Measurements from ENCODE around the gene TLE2. TPM values are rescaled to one million over a fixed set of nuclear protein-coding genes. Genes with fewer than 3 reads are reported as not detected.

The TLE2 gene
- total RNA-seq, 1 donor: 4.4 TPM

- Histone ChIP-seq H3K4me1 (ENCODE audit: insufficient read depth, low read length) (peaks cover 14% of the 10 kb centered on the region), H3K27me3 (ENCODE audit: insufficient read depth, low read length) (peaks cover 8% of the 10 kb centered on the region), H3K9me3 (ENCODE audit: low read depth, low read length) (no peaks in the 10 kb centered on the region), H3K4me3 (ENCODE audit: low read length) (peak overlapping the region; percentile 49)
These were observed 5.8 kb upstream of the TLE2 start for GRCh38 chr19:3034656-3035541.

- H3K4me1 ChIP-seq (ENCODE audit: insufficient read depth, low read length): peaks cover 14% of the 10 kb centered on the region
- H3K27me3 ChIP-seq (ENCODE audit: insufficient read depth, low read length): peaks cover 13% of the 10 kb centered on the region
- no peak overlapping the region for H3K4me3 ChIP-seq (ENCODE audit: low read length)
- no peaks in the 10 kb centered on the region for H3K9me3 ChIP-seq (ENCODE audit: low read depth, low read length)
These were observed 5.3 kb upstream of the TLE2 start for GRCh38 chr19:3034406-3034655.

GRCh38 chr19:3033595-3034405 is 4.7 kb upstream of the TLE2 start:
- no peaks in the 10 kb centered on the region for H3K9me3 ChIP-seq (ENCODE audit: low read depth, low read length)
- H3K4me3 ChIP-seq (ENCODE audit: low read length): no peak overlapping the region
- peaks cover 14% of the 10 kb centered on the region for H3K4me1 ChIP-seq (ENCODE audit: insufficient read depth, low read length)
- peaks cover 13% of the 10 kb centered on the region for H3K27me3 ChIP-seq (ENCODE audit: insufficient read depth, low read length)

GRCh38 chr19:3031607-3031867 is 2.5 kb upstream of the TLE2 start:
- no peak overlapping the region for H3K4me3 ChIP-seq (ENCODE audit: low read length)
- no peaks in the 10 kb centered on the region for H3K9me3 ChIP-seq (ENCODE audit: low read depth, low read length)
- peaks cover 18% of the 10 kb centered on the region for H3K4me1 ChIP-seq (ENCODE audit: insufficient read depth, low read length)
- H3K27me3 ChIP-seq (ENCODE audit: insufficient read depth, low read length): peaks cover 29% of the 10 kb centered on the region

- Histone ChIP-seq H3K4me1 (ENCODE audit: insufficient read depth, low read length) (peaks cover 8% of the 10 kb centered on the region), H3K27me3 (ENCODE audit: insufficient read depth, low read length) (peaks cover 42% of the 10 kb centered on the region), H3K9me3 (ENCODE audit: low read depth, low read length) (no peaks in the 10 kb centered on the region), H3K4me3 (ENCODE audit: low read length) (peak overlapping the region; percentile 24)
These were observed 595 bp downstream of the TLE2 start for GRCh38 chr19:3028305-3029064.

GRCh38 chr19:3027981-3028304 is 1.1 kb downstream of the TLE2 start:
- Histone ChIP-seq H3K9me3 (ENCODE audit: low read depth, low read length) (no peaks in the 10 kb centered on the region), H3K4me1 (ENCODE audit: insufficient read depth, low read length) (peaks cover 8% of the 10 kb centered on the region), H3K4me3 (ENCODE audit: low read length) (no peak overlapping the region), H3K27me3 (ENCODE audit: insufficient read depth, low read length) (peaks cover 42% of the 10 kb centered on the region)

GRCh38 chr19:3027292-3027691 is 1.8 kb downstream of the TLE2 start:
- Histone ChIP-seq H3K4me1 (ENCODE audit: insufficient read depth, low read length) (peaks cover 8% of the 10 kb centered on the region), H3K4me3 (ENCODE audit: low read length) (no peak overlapping the region), H3K27me3 (ENCODE audit: insufficient read depth, low read length) (peaks cover 42% of the 10 kb centered on the region), H3K9me3 (ENCODE audit: low read depth, low read length) (no peaks in the 10 kb centered on the region)

- Histone ChIP-seq H3K9me3 (ENCODE audit: low read depth, low read length) (no peaks in the 10 kb centered on the region), H3K27me3 (ENCODE audit: insufficient read depth, low read length) (peaks cover 42% of the 10 kb centered on the region), H3K4me1 (ENCODE audit: insufficient read depth, low read length) (peaks cover 8% of the 10 kb centered on the region), H3K4me3 (ENCODE audit: low read length) (no peak overlapping the region)
These were observed 2.3 kb downstream of the TLE2 start for GRCh38 chr19:3026768-3027167.

GRCh38 chr19:3025549-3025886 is 3.6 kb downstream of the TLE2 start:
- peaks cover 39% of the 10 kb centered on the region for H3K27me3 ChIP-seq (ENCODE audit: insufficient read depth, low read length)
- H3K4me1 ChIP-seq (ENCODE audit: insufficient read depth, low read length): peaks cover 8% of the 10 kb centered on the region
- H3K4me3 ChIP-seq (ENCODE audit: low read length): no peak overlapping the region
- no peaks in the 10 kb centered on the region for H3K9me3 ChIP-seq (ENCODE audit: low read depth, low read length)

GRCh38 chr19:3024870-3025548 is 4.1 kb downstream of the TLE2 start:
- peaks cover 34% of the 10 kb centered on the region for H3K27me3 ChIP-seq (ENCODE audit: insufficient read depth, low read length)
- no peaks in the 10 kb centered on the region for H3K9me3 ChIP-seq (ENCODE audit: low read depth, low read length)
- H3K4me1 ChIP-seq (ENCODE audit: insufficient read depth, low read length): peaks cover 8% of the 10 kb centered on the region
- H3K4me3 ChIP-seq (ENCODE audit: low read length): no peak overlapping the region

GRCh38 chr19:3024509-3024869 is 4.6 kb downstream of the TLE2 start:
- Histone ChIP-seq H3K4me1 (ENCODE audit: insufficient read depth, low read length) (peaks cover 8% of the 10 kb centered on the region), H3K4me3 (ENCODE audit: low read length) (no peak overlapping the region), H3K27me3 (ENCODE audit: insufficient read depth, low read length) (peaks cover 29% of the 10 kb centered on the region), H3K9me3 (ENCODE audit: low read depth, low read length) (no peaks in the 10 kb centered on the region)

- peaks cover 8% of the 10 kb centered on the region for H3K27me3 ChIP-seq (ENCODE audit: insufficient read depth, low read length)
- peaks cover 3% of the 10 kb centered on the region for H3K4me1 ChIP-seq (ENCODE audit: insufficient read depth, low read length)
- H3K4me3 ChIP-seq (ENCODE audit: low read length): no peak overlapping the region
- no peaks in the 10 kb centered on the region for H3K9me3 ChIP-seq (ENCODE audit: low read depth, low read length)
These were observed 8.6 kb downstream of the TLE2 start for GRCh38 chr19:3020321-3020960.

- no peaks in the 10 kb centered on the region for H3K27me3 ChIP-seq (ENCODE audit: insufficient read depth, low read length)
- no peaks in the 10 kb centered on the region for H3K9me3 ChIP-seq (ENCODE audit: low read depth, low read length)
- no peaks in the 10 kb centered on the region for H3K4me1 ChIP-seq (ENCODE audit: insufficient read depth, low read length)
- H3K4me3 ChIP-seq (ENCODE audit: low read length): no peak overlapping the region
These were observed 9.7 kb downstream of the TLE2 start for GRCh38 chr19:3019211-3019854.

- no peaks in the 10 kb centered on the region for H3K27me3 ChIP-seq (ENCODE audit: insufficient read depth, low read length)
- H3K4me3 ChIP-seq (ENCODE audit: low read length): no peak overlapping the region
- no peaks in the 10 kb centered on the region for H3K9me3 ChIP-seq (ENCODE audit: low read depth, low read length)
These were observed 11.2 kb downstream of the TLE2 start for GRCh38 chr19:3017923-3018322.

More at GRCh38 chr19:3017923-3018322, 11.2 kb downstream of the TLE2 start:
- no peaks in the 10 kb centered on the region for H3K4me1 ChIP-seq (ENCODE audit: insufficient read depth, low read length)

Measured in mononuclear cell (primary cell).